SIG-M5 treated with dmso at 0.1 percent for 504 hours (cell line): ENCODE results near the gene TTC7B.

Experiments
- DNase-seq: peaks from one replicate; lab custom pipeline; 2025; ENCODE audit not compliant: unreplicated experiment; lab: John Stamatoyannopoulos, UW

TTC7B gene

DNA sequence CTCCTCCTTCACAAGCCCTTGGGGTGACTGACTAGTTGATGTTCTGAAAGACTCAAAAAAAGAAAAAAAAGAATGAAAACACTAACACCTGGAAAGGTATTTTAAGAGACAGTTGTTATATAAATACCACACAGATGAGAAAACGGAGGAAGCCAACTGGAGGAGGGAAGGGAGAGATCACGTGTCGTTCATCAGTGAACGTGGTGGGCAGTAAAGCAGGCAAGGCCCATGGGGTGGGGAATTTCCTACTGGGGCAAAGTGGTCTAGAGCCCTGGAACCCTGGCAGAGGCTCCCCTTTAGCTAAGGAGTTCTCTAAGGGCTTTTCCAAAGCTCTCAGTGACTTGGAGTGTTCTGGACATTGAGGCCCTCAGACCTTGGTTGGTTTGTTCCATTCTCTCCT, 249.7 kb downstream of the TTC7B start:
- DNase-seq, result no peak

DNA sequence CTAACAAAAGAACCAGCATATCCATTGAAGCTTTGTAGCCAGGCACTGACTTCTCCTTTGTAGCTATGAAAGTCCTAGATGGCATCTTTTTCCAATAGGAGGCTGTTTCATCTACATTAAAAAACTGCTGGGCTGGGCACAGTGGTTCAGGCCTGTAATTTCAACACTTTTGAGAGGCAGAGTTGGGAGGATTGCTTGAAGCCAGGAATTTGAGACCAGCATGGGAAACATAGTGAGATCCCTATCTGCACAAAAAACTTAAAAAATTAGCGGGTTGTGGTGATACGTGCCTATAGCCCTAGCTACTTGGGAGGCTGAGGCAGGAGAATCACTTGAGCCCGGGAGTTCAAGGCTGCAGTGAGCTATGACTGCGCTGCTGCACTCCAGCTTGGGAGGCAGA, 251.7 kb downstream of the TTC7B start:
- no peak for DNase-seq

DNA sequence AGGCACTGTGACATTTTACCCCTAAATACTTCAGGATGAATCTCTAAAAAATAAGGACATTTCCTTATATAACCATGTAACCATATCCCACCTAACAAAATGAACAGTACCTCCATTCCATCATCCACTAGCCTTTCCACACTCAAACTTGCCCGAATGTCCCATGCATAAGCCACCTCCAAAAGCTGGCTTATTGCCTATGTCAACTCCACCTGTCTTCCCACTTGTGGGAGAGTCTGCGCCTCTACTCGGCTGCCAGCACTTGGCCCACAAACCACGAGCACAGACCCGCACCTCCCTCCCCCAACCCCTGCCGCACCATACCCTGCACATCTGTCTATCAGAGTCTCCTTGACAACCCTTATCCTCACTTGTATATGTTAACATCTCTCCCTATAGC, 253.6 kb downstream of the TTC7B start:
- DNase-seq, result no peak

DNA sequence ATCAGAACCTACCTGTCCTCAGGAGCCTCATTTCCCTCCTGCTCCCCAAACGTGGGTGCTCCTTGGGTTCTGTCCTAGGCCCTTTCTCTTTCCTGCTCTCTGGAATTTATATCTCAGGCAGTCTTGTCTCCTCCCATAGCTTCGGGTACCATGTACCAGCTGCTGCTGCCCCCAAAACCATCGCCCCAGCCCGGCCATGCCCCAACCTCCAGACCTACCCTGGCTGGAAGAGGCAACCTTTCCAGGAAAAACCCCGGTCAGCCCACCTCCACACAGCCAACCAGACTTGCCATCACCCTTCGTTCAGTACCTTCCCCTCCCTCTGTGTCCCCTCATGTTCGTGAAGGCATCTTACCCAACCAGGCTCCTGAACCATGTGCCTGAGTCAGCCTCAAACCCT, 254.3 kb downstream of the TTC7B start:
- DNase-seq, result no peak

DNA sequence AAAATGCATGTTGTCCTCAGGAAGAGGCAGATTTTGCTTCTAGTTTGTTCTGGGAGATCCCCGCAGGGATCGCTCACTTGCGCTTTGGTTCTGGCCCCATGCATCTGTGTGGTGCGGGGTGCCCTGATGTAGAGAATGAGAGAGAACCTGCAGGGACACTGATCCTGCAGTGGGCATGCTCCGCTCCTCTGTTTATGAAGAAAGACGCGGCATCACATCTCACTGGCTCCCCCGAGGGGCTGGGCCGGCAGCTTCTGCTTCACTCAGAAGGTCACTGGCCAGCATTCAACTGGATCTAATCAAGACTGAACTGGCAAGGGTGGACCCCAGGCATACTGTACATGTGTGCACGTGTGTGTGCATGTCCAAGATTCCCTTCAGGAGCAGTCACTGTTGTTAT, 255.2 kb downstream of the TTC7B start:
- no peak for DNase-seq

- DNase-seq, result no peak
These were observed 255.7 kb downstream of the TTC7B start for GRCh38 chr14:90560558-90560957.

GRCh38 chr14:90559811-90560492, 256.3 kb downstream of the TTC7B start:
- DNase-seq, result no peak

DNA sequence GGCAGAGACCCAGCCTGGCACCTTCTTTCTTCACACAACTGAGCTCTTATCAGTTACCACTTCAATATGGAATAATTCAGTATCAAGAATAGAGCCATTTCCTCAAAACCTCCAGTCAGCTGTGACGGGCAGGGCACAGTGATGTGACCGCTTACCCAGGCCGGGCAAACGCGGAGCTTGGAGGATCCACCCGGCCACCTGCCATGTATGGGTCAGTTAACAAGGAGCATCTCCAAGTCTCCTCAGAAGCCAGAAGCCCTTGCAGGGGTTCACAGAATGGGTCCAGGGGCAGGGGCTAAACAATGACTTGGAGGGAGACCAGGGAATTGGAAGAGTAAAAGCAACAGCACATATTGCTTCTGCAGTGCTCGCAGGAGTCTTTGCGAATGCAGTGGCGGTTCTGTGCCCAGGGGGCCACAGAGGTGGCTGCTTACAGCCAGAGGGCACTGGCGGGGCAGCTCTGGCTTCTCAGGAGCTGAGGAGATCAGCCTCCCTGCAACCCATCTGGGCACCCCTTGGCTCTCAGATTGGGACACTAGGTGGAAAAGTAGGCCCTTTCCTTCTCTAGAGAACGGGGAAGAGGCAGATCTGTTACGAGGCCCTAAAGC, 257.1 kb downstream of the TTC7B start:
- DNase-seq, result no peak

DNA sequence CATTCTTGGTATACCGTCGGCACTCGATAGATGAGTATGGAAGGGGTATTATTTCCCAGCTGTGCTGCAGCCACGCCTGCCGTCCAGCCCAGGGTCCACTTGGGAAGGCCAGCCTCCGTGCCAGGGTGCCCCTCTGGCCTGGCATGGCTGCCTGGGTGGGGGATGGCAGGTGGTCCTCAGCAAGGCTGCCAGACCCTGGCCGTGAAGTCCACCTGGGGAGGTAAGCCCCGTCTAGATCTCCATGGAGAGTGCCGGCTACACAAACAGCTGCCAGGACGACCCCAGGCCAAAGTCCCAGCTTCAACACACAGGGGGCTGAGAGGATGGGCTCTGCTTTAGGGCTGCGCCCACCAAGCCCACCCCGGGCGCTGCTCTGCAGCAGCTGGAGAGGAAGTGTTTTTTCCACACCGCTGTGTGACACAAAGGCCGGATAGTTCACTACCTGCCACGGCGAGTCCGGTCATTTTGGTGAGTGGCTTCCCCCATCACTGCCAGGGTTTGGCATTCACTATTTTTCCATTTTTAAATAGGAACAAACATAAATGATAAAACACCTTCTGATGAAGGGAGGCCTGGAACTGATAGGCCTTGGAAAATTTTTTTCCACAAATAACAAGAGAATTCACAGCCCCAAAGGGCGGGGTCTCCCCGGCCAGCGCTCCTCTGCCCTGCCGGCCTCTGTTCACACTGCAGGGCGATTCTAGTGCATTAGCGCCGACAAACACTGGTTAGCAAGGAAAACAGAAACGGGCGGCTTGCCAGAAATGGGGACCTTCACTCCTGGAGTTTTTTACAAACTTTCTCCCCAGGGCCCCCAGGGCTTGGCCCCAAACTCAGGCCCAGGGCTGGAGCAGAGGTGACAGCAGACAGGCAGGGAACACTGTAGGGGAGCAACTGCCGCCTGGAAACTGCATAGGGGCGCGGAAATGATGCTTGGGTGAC, 257.9 kb downstream of the TTC7B start:
- no peak for DNase-seq

GRCh38 chr14:90557516-90557915, 258.7 kb downstream of the TTC7B start:
- DNase-seq, result no peak

GRCh38 chr14:90556666-90557450, 259.4 kb downstream of the TTC7B start:
- no peak for DNase-seq

DNA sequence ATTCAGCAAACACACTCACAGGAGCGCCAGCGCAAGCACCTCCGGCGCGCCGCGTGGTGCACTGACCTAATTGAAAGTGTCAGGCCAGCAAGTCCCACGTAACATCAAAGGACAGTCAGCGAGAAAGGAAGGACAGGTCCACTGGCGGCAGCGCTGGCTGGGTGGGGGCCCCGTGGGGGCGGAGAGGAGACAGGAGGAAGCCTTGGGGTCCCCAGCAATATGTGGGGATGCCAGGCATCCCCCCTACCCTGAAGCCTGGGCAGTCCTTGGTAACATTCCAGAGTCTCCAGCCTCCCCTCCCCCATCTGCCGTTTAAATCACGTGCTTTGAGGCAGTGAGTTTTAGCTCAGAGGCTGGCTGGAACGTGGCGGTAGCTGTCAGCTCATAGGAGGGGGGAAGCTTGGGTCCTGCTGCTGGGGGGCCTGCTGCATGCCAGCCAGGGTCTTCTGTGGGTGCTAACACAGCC, 260.2 kb downstream of the TTC7B start:
- DNase-seq, result no peak

DNA sequence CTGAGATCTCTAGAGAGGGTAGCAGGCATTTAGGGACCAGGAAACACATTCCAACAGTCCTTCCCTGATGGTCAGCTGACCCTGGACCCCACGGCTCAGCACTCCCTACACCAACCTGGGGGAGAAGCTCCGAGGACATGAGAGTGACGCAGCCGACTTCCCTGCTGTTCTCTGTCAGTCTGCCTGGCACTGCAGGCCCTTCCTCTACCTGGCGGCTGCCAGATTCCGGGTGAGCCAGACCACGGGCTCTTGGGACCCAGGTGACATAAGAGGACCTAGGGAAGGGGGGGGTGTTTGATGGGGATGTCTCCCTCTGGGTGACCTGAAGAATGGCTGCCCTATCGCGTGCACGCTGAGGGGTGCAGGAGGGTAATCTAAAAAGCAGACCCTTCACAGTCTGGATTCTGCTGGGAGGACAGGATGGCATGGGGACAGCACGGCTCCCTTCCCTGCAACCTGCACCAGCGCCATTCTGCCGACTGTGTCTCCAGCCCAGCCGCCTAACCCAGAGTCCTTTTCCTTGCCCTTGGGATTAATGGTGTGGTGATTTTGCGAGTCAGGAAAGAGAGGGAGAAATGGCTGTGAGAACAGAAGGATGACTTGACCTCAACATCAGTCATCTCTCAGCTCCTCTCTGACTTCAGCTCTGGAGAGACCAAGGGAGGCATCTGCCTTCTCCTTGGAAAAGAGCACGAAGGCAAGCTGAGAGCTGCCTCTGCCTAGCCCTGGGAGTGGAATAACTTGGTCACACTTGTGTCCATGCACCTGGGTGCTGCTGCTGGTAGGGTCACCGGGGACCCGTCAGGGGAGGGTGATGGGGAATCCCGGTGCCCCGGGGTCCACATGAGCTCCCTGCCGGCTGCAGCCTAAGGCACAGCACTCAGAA, 260.9 kb downstream of the TTC7B start:
- DNase-seq, result no peak

DNA sequence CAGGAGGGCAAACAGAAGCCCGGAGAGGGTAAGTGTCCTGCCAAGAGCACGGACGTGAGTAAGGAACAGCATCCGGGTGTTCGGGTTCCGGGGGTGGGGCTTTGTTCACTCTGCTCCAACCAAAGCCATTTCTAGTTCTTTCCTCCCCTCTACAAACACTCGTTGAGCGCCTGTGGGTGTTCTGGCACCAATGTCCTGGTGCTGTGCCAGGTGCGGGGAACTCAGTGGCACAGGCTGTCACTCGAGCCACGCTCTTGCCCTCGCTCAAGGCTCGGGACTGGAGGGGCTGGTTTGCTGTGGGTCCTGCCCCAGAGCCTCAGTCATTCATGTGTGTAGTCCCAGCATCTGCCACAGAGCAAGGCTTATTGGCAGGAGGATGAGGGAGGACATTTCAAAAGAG, 261.9 kb downstream of the TTC7B start:
- DNase-seq, result no peak

DNA sequence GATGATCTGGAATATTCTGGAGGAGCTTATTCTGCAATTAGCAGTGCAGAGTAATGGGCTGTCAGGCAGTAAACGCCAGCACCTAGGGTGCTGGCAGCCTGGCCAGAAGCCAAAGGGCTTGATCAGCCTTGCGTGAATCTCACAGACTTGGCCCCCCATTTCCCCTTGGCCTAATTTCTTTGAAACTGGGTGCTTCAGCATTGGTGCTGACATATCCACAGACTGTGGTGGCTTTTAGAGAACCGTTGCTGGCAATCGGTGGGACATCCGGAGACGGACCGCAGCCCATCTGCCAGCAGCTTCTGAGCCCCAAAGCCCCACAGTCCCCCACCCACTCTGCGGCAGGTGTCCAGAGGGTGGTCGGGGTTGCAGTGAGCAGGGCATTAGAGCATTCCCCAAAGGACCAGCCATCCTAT, 262.3 kb downstream of the TTC7B start:
- DNase-seq, result no peak

GRCh38 chr14:90553298-90553920, 262.8 kb downstream of the TTC7B start:
- DNase-seq, result no peak

DNA sequence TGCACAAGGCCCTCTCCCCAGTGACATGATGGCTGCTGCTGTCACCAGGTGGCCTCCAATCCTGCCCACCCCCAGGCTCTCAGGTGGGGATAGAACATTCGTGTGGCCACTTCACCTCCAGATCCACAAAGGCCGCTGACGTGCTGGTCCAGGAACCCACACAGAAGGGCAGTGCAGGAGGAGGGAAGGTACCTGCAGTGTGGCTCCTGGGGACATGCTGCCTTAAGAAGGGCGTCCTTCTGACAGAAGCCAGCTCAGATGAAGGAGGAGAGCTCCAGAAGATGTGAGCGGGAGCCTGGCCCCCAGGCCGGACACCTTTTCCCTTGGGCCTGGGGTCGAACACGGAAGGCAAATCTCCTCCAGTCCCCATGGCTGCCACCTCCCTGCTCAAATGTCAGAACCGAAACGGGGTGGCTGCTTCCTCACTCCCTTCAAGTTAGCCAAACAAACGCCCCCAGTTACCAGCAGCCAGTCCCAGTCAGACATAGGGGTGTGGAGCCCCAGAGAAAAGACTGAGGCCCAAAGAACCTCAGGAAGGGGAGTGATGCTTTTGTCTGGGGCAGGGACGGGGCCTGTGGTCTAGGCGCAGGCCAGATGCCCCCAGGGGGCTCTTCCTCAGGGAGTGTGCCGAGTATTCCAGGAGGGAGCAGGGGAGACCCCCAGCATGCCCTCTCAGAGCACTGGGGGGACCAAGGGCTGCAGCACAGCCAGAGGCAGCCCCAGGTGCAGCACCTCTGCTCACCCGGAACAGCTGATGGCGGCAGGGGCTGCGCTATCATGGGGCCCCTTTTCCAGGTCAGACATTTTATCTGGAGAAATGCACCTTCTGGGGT, 263.5 kb downstream of the TTC7B start:
- DNase-seq, result no peak

DNA sequence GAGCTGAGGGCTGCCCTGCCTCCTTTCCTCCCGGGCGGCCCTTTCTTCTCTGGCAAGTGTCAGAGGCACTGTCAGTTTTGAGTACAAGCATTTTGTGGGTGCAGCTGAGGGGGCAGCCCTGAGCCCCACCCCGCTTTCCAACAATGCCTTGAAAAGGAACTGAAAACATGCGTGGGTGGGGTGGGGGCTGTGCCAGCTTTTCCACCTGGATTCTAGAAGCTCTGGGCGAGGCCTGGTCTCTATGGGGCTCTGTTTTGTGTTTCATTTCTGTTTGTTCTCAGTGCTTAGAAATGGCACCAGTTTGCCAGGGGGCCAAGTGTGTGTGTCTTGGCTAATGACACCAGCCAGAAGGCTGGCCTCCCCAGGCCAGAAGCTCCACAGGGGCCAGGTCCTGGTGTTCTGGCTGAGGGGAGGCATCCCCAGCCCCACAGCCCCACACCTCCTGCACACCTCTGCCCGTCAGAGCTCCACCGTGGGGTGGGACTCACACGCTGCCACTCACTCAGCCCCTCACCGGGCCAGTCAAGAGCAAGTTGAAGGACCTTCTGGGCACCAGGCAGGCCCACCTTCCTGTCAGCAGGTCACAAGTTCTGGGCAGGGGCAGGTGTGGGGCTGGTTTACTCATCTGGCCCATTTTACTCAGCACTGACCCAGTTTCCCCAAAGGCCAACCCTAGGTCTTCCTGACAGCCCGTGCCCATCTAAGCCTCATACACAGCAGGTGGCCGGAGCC, 264.3 kb downstream of the TTC7B start:
- no peak for DNase-seq
